Liver (tissue), 9 donors: Measurements from ENCODE around the gene ALDH1L1. TPM values are rescaled to one million over a fixed set of nuclear protein-coding genes. Genes with fewer than 3 reads are reported as not detected.

ENCODE experiments used
- DNase-seq: peaks from one replicate; pipeline ENCODE4 v3.0.0-alpha.2; 2017; ENCODE audit warnings: low spot score
- H3K27ac ChIP-seq, 2 donors: one replicate each; pipeline ENCODE4 v1.7.0; 2013; ENCODE audit warnings: inconsistent platforms in 2 of 2, low read length in 2 of 2, control low read depth in 1 of 2, low read depth in 1 of 2, mild to moderate bottlenecking in 1 of 2
- H3K27me3 ChIP-seq, 4 donors: one replicate each; pipeline versions ENCODE4 v1.6.1 to v1.7.0; 2013; ENCODE audit warnings: low read length in 3 of 4, inconsistent platforms in 1 of 4, mild to moderate bottlenecking in 1 of 4, moderate library complexity in 1 of 4; ENCODE audit not compliant: control insufficient read depth in 4 of 4, insufficient read depth in 4 of 4
- H3K36me3 ChIP-seq, 4 donors: one replicate each; pipeline versions ENCODE4 v1.6.1 to v1.7.0; 2013; ENCODE audit warnings: low read length in 3 of 4, mild to moderate bottlenecking in 3 of 4, low read depth in 1 of 4, moderate library complexity in 1 of 4; ENCODE audit not compliant: control insufficient read depth in 4 of 4, insufficient read depth in 3 of 4
- H3K4me1 ChIP-seq, 4 donors: one replicate each; pipeline versions ENCODE4 v1.6.1 to v1.7.0; 2013; ENCODE audit warnings: low read length in 3 of 4, mild to moderate bottlenecking in 3 of 4, moderate library complexity in 1 of 4; ENCODE audit not compliant: control insufficient read depth in 4 of 4, insufficient read depth in 4 of 4
- H3K4me3 ChIP-seq, 3 donors: one replicate each; pipeline versions ENCODE4 v1.6.1 to v1.7.0; 2013; ENCODE audit warnings: low read length in 3 of 3, control low read depth in 1 of 3, low read depth in 1 of 3, mild to moderate bottlenecking in 1 of 3
- H3K9ac ChIP-seq, 2 donors: one replicate each; pipeline ENCODE4 v1.7.0; 2013; ENCODE audit warnings: low read length in 2 of 2, mild to moderate bottlenecking in 2 of 2, moderate library complexity in 2 of 2, control low read depth in 1 of 2, low read depth in 1 of 2
- H3K9me3 ChIP-seq, 4 donors: one replicate each; pipeline versions ENCODE4 v1.6.1 to v1.7.0; 2013; ENCODE audit warnings: low read length in 3 of 4; ENCODE audit not compliant: control insufficient read depth in 4 of 4
- ATF3 ChIP-seq: IDR thresholded peaks from 2 replicates; pipeline ENCODE4 v1.6.1; 2016; ENCODE audit warnings: antibody characterized with exemption
- CTCF ChIP-seq: fragments of 150-350 bp; IDR thresholded peaks from 2 replicates; pipeline ENCODE4 v1.5.1; 2017; ENCODE audit warnings: improper control_type of control experiment, low read depth, low read length; ENCODE audit not compliant: missing input control
- EGR1 ChIP-seq, 2 donors: IDR thresholded peaks; 2 replicates each; pipeline ENCODE4 v1.6.1; 2016 to 2018; ENCODE audit warnings: antibody characterized with exemption in 2 of 2, low read depth in 2 of 2
- FOXA1 ChIP-seq: IDR thresholded peaks from 2 replicates; pipeline ENCODE4 v1.6.1; 2016; ENCODE audit warnings: antibody characterized with exemption
- FOXA2 ChIP-seq: IDR thresholded peaks from 2 replicates; pipeline ENCODE4 v1.6.1; 2016; ENCODE audit warnings: antibody characterized with exemption
- GABPA ChIP-seq, 2 donors: IDR thresholded peaks in 1 of 2; conservative IDR thresholded peaks in 1 of 2; 2 replicates each; pipeline ENCODE4 v1.6.1; 2016; ENCODE audit warnings: antibody characterized with exemption in 2 of 2, mild to moderate bottlenecking in 1 of 2, moderate library complexity in 1 of 2
- HNF4A ChIP-seq, 2 donors: conservative IDR thresholded peaks; 2 replicates each; pipeline ENCODE4 v1.6.1; 2016; ENCODE audit warnings: antibody characterized with exemption in 2 of 2, mild to moderate bottlenecking in 2 of 2
- HNF4G ChIP-seq: IDR thresholded peaks from 2 replicates; pipeline ENCODE4 v1.6.1; 2016; ENCODE audit warnings: antibody characterized with exemption
- JUND ChIP-seq, 2 donors: IDR thresholded peaks; 2 replicates each; pipeline ENCODE4 v1.6.1; 2016; ENCODE audit warnings: antibody characterized with exemption in 2 of 2
- MAX ChIP-seq: IDR thresholded peaks from 2 replicates; pipeline ENCODE4 v1.6.1; 2016; ENCODE audit warnings: antibody characterized with exemption
- NR2F2 ChIP-seq: IDR thresholded peaks from 2 replicates; pipeline ENCODE4 v1.6.1; 2016; ENCODE audit warnings: antibody characterized with exemption
- RAD21 ChIP-seq, 2 donors: IDR thresholded peaks; 2 replicates each; pipeline ENCODE4 v1.6.1; 2016; ENCODE audit warnings: antibody characterized with exemption in 2 of 2, mild to moderate bottlenecking in 2 of 2
- REST ChIP-seq: IDR thresholded peaks from 2 replicates; pipeline ENCODE4 v1.6.1; 2016; ENCODE audit warnings: antibody characterized with exemption, mild to moderate bottlenecking
- RXRA ChIP-seq, 2 donors: IDR thresholded peaks; 2 replicates each; pipeline ENCODE4 v1.6.1; 2017 to 2018; ENCODE audit warnings: antibody characterized with exemption in 2 of 2, mild to moderate bottlenecking in 1 of 2
- SP1 ChIP-seq: IDR thresholded peaks from 2 replicates; pipeline ENCODE4 v1.6.1; 2018; ENCODE audit warnings: antibody characterized with exemption, mild to moderate bottlenecking
- TAF1 ChIP-seq: conservative IDR thresholded peaks from 2 replicates; pipeline ENCODE4 v1.6.1; 2016; ENCODE audit warnings: antibody characterized with exemption, mild to moderate bottlenecking
- YY1 ChIP-seq: IDR thresholded peaks from 2 replicates; pipeline ENCODE4 v1.6.1; 2016; ENCODE audit warnings: antibody characterized with exemption, mild to moderate bottlenecking
- ZBTB33 ChIP-seq: IDR thresholded peaks from 2 replicates; pipeline ENCODE4 v1.6.1; 2016; ENCODE audit warnings: antibody characterized with exemption
- WGBS: extraction: QIAGEN DNeasy Blood & Tissue Kit; methylation state at CpG from one replicate; pipeline ENCODE4 v1.1.7; 2013; 5-methylcytosine and 5-hydroxymethylcytosine counted together
- polyA plus RNA-seq, 2 donors: library from polyadenylated mRNA; stranded (reverse) in 1 of 2; unstranded in 1 of 2; fragments of 200-250 nt in 1 of 2; fragments of >200 nt in 1 of 2; fragmentation: Nextera tagmentation in 1 of 2; extraction: Ambion mirVana in 1 of 2; gene quantifications; one replicate each; pipeline versions ENCODE4 v1.2.1 to v1.2.3, GENCODE V29; 2013 to 2015
- total RNA-seq, 2 donors: library from RNA; depleted of rRNA; stranded (reverse); fragments of >200 nt; gene quantifications; one replicate each; pipeline ENCODE4 v1.2.3, GENCODE V29; 2014
- donor health status: healthy.
- donor health status: healthy.
- donor health status: healthy.
- donor health status: healthy.
- donor health status: healthy.

ALDH1L1 gene
- total and polyA plus RNA-seq, 4 donors: 46.7 to 234 (median 147) TPM

- Histone ChIP-seq H3K4me1 (peaks cover 0 to 5% (median 0%) of the 10 kb centered on the region in 4 donors), H3K36me3 (no peaks in the 10 kb centered on the region), H3K9me3 (no peaks in the 10 kb centered on the region), H3K27ac (no peak overlapping the region), H3K27me3 (no peaks in the 10 kb centered on the region), H3K4me3 (no peak overlapping the region), H3K9ac (no peak overlapping the region)
- 74% methylated on average over 2 of the region's 2 CpGs for WGBS
- DNase-seq: no peak
- no peak for TF ChIP-seq FOXA2
- no peak for TF ChIP-seq REST
- TF ChIP-seq ZBTB33: no peak
- no peak for TF ChIP-seq NR2F2
- TF ChIP-seq EGR1 (IDR thresholded peaks at IDR 0.05; ENCODE audit: low read depth in 2 of 2): no peak
- TF ChIP-seq YY1: no peak
- TF ChIP-seq HNF4G: no peak
- no peak for TF ChIP-seq RAD21 (IDR thresholded peaks at IDR 0.05)
Measured at GRCh38 chr3:126199256-126199655, 18.9 kb upstream of the ALDH1L1 start.

GRCh38 chr3:126197854-126198584, 17.6 kb upstream of the ALDH1L1 start:
- Histone ChIP-seq H3K4me3 (peak overlapping the region; percentile 36 to 69 (median 52)), H3K9ac (peak overlapping the region; percentile 7 to 99), H3K27ac (peak overlapping the region; percentile 75 to 91)
- TF ChIP-seq YY1 (peak; percentile 82), JUND (IDR thresholded peaks at IDR 0.05) (peak in 1 of 2 donors; percentile 56), FOXA1 (no peak), RAD21 (IDR thresholded peaks at IDR 0.05) (peak; percentile 86 to 89), TAF1 (peak; percentile 65), HNF4A (conservative IDR thresholded peaks at IDR 0.05) (peak; percentile 42 to 70), NR2F2 (no peak), EGR1 (IDR thresholded peaks at IDR 0.05; ENCODE audit: low read depth in 2 of 2) (no peak), REST (peak; percentile 56), GABPA (IDR thresholded peaks at IDR 0.05 in 1 of 2, conservative IDR thresholded peaks at IDR 0.05 in 1 of 2) (no peak), RXRA (IDR thresholded peaks at IDR 0.05) (peak in 1 of 2 donors; percentile 46), SP1 (peak; percentile 73), MAX (no peak), ATF3 (no peak), FOXA2 (no peak), CTCF (peak; percentile 75), HNF4G (peak; percentile 5)

More at GRCh38 chr3:126197854-126198584, 17.6 kb upstream of the ALDH1L1 start:
- H3K9me3 ChIP-seq: no peaks in the 10 kb centered on the region
- H3K36me3 ChIP-seq: no peaks in the 10 kb centered on the region
- no peaks in the 10 kb centered on the region for H3K27me3 ChIP-seq
- H3K4me1 ChIP-seq: peaks cover 0 to 5% (median 0%) of the 10 kb centered on the region in 4 donors
- WGBS: 15% methylated on average over 7 of the region's 7 CpGs
- peak; percentile 53 for DNase-seq
